ENCODE results near the gene VPS45.
"Not testable (repeated sequence)": the region's sequence is repeated elsewhere in the genome, so short reads cannot be mapped to it uniquely, and the experiment has no call there.

Gene VPS45

GRCh38 chr1:150126811-150127210 lies 59.2 kb downstream of the VPS45 start:
- no peak for DNase-seq
- no peak overlapping the region for H3K27ac Mint-ChIP-seq
- no peak for ATAC-seq (replicated peaks)
- H3K4me3 Mint-ChIP-seq = no peak overlapping the region
- H3K9me3 Mint-ChIP-seq = no peaks in the 10 kb centered on the region
- H3K4me1 Mint-ChIP-seq = peaks cover 2 to 5% of the 10 kb centered on the region in 2 donors
- H3K27me3 Mint-ChIP-seq = no peaks in the 10 kb centered on the region
- peaks cover 12 to 14% of the 10 kb centered on the region in 2 donors for H3K36me3 Mint-ChIP-seq

GRCh38 chr1:150127464-150127863 lies 59.9 kb downstream of the VPS45 start:
- H3K36me3 Mint-ChIP-seq = peaks cover 7 to 9% of the 10 kb centered on the region in 2 donors
- no peak overlapping the region for H3K27ac Mint-ChIP-seq
- H3K4me3 Mint-ChIP-seq = no peak overlapping the region
- no peaks in the 10 kb centered on the region for H3K27me3 Mint-ChIP-seq
- DNase-seq (no peak), ATAC-seq (replicated peaks) (no peak)
- peaks cover 0 to 2% of the 10 kb centered on the region in 2 donors for H3K4me1 Mint-ChIP-seq
- no peaks in the 10 kb centered on the region for H3K9me3 Mint-ChIP-seq

GRCh38 chr1:150127868-150128267 lies 60.3 kb downstream of the VPS45 start:
- H3K27me3 Mint-ChIP-seq = no peaks in the 10 kb centered on the region
- ATAC-seq (replicated peaks) (no peak), DNase-seq (no peak)
- H3K27ac Mint-ChIP-seq = peak overlapping the region; percentile 37
- no peaks in the 10 kb centered on the region for H3K9me3 Mint-ChIP-seq
- peaks cover 0 to 2% of the 10 kb centered on the region in 2 donors for H3K4me1 Mint-ChIP-seq
- no peak overlapping the region for H3K4me3 Mint-ChIP-seq
- peaks cover 6 to 10% of the 10 kb centered on the region in 2 donors for H3K36me3 Mint-ChIP-seq

GRCh38 chr1:150132372-150132771 lies 64.8 kb downstream of the VPS45 start:
- ATAC-seq (replicated peaks) (no peak), DNase-seq (no peak)
- peaks cover 0 to 5% of the 10 kb centered on the region in 2 donors for H3K4me1 Mint-ChIP-seq
- H3K36me3 Mint-ChIP-seq = peaks cover 8 to 13% of the 10 kb centered on the region in 2 donors
- H3K9me3 Mint-ChIP-seq = no peaks in the 10 kb centered on the region
- H3K27me3 Mint-ChIP-seq = no peaks in the 10 kb centered on the region
- H3K4me3 Mint-ChIP-seq = no peak overlapping the region
- no peak overlapping the region for H3K27ac Mint-ChIP-seq

GRCh38 chr1:150134537-150134936 lies 67.0 kb downstream of the VPS45 start:
- peaks cover 0 to 4% of the 10 kb centered on the region in 2 donors for H3K4me1 Mint-ChIP-seq
- ATAC-seq (replicated peaks) (no peak), DNase-seq (no peak)
- no peak overlapping the region for H3K4me3 Mint-ChIP-seq
- no peak overlapping the region for H3K27ac Mint-ChIP-seq
- H3K27me3 Mint-ChIP-seq = no peaks in the 10 kb centered on the region
- no peaks in the 10 kb centered on the region for H3K9me3 Mint-ChIP-seq
- H3K36me3 Mint-ChIP-seq = peaks cover 8 to 12% of the 10 kb centered on the region in 2 donors

GRCh38 chr1:150135400-150135799 lies 67.8 kb downstream of the VPS45 start:
- peaks cover 6 to 16% of the 10 kb centered on the region in 2 donors for H3K36me3 Mint-ChIP-seq
- H3K9me3 Mint-ChIP-seq; H3K4me1 Mint-ChIP-seq; H3K27ac Mint-ChIP-seq; H3K4me3 Mint-ChIP-seq; DNase-seq; H3K27me3 Mint-ChIP-seq; ATAC-seq (replicated peaks): not testable (repeated sequence)

- H3K4me1 Mint-ChIP-seq = peaks cover 10 to 11% of the 10 kb centered on the region in 2 donors
- no peaks in the 10 kb centered on the region for H3K9me3 Mint-ChIP-seq
- ATAC-seq (replicated peaks) (no peak), DNase-seq (no peak)
- no peak overlapping the region for H3K4me3 Mint-ChIP-seq
- H3K27me3 Mint-ChIP-seq = no peaks in the 10 kb centered on the region
- no peak overlapping the region for H3K27ac Mint-ChIP-seq
- H3K36me3 Mint-ChIP-seq = peaks cover 6 to 16% of the 10 kb centered on the region in 2 donors
Observed at GRCh38 chr1:150138044-150138443, 70.5 kb downstream of the VPS45 start.

- peak overlapping the region in 1 of 2 donors; percentile 59 for H3K4me3 Mint-ChIP-seq
- H3K36me3 Mint-ChIP-seq = peaks cover 2 to 16% of the 10 kb centered on the region in 2 donors
- H3K9me3 Mint-ChIP-seq = no peaks in the 10 kb centered on the region
- DNase-seq (no peak), ATAC-seq (replicated peaks) (peak; percentile 86 to 95)
- H3K27me3 Mint-ChIP-seq = no peaks in the 10 kb centered on the region
- peaks cover 14 to 21% of the 10 kb centered on the region in 2 donors for H3K4me1 Mint-ChIP-seq
- H3K27ac Mint-ChIP-seq = peak overlapping the region; percentile 78
Observed at GRCh38 chr1:150141452-150141851, 73.9 kb downstream of the VPS45 start.

GRCh38 chr1:150142083-150142482 lies 74.5 kb downstream of the VPS45 start:
- Mint-ChIP-seq H3K4me3 (no peak overlapping the region), H3K36me3 (peaks cover 2 to 18% of the 10 kb centered on the region in 2 donors), H3K27ac (no peak overlapping the region), H3K27me3 (no peaks in the 10 kb centered on the region), H3K4me1 (peaks cover 18 to 25% of the 10 kb centered on the region in 2 donors), H3K9me3 (no peaks in the 10 kb centered on the region)
- ATAC-seq (replicated peaks) (no peak), DNase-seq (no peak)

- Mint-ChIP-seq H3K36me3 (peaks cover 0 to 13% of the 10 kb centered on the region in 2 donors), H3K9me3 (no peaks in the 10 kb centered on the region)
- ATAC-seq (replicated peaks) = no peak
Observed at GRCh38 chr1:150144606-150145005, 77.0 kb downstream of the VPS45 start.

GRCh38 chr1:150146016-150146415 lies 78.4 kb downstream of the VPS45 start:
- not testable (repeated sequence) for H3K27ac Mint-ChIP-seq; H3K4me3 Mint-ChIP-seq; DNase-seq; H3K36me3 Mint-ChIP-seq; H3K27me3 Mint-ChIP-seq; ATAC-seq (replicated peaks); H3K9me3 Mint-ChIP-seq
- peaks cover 22 to 42% of the 10 kb centered on the region in 2 donors for H3K4me1 Mint-ChIP-seq

More at GRCh38 chr1:150144606-150145005, 77.0 kb downstream of the VPS45 start:
- peaks cover 26 to 46% of the 10 kb centered on the region in 2 donors for H3K4me1 Mint-ChIP-seq
- DNase-seq = no peak
- H3K27me3 Mint-ChIP-seq = no peaks in the 10 kb centered on the region
- H3K27ac Mint-ChIP-seq = peak overlapping the region; percentile 67
- no peak overlapping the region for H3K4me3 Mint-ChIP-seq

- H3K36me3 Mint-ChIP-seq = peaks cover 8 to 17% of the 10 kb centered on the region in 2 donors
- H3K4me1 Mint-ChIP-seq = peaks cover 27 to 48% of the 10 kb centered on the region in 2 donors
- no peak overlapping the region for H3K4me3 Mint-ChIP-seq
- no peaks in the 10 kb centered on the region for H3K27me3 Mint-ChIP-seq
- DNase-seq (no peak), ATAC-seq (replicated peaks) (no peak)
- H3K27ac Mint-ChIP-seq = no peak overlapping the region
- H3K9me3 Mint-ChIP-seq = no peaks in the 10 kb centered on the region
Observed at GRCh38 chr1:150146849-150147542, 79.4 kb downstream of the VPS45 start.

- peak overlapping the region; percentile 90 for H3K27ac Mint-ChIP-seq
- ATAC-seq (replicated peaks) = peak in 1 of 2 donors; percentile 20
- peaks cover 11 to 23% of the 10 kb centered on the region in 2 donors for H3K36me3 Mint-ChIP-seq
Observed at GRCh38 chr1:150148837-150149270, 81.3 kb downstream of the VPS45 start.

GRCh38 chr1:150149271-150150132 lies 81.9 kb downstream of the VPS45 start, which contains the start of gene PLEKHO1:
PLEKHO1 (plus strand) TSS chr1:150149916; CDS start chr1:150150258, 342 bp downstream.
- peak; percentile 59 for DNase-seq
- ATAC-seq (replicated peaks) = peak; percentile 68 to 76
- peak within 1 kb of the TSS; percentile 96 for H3K27ac Mint-ChIP-seq
- peaks cover 44 to 63% of the 10 kb centered on the region in 2 donors for H3K4me1 Mint-ChIP-seq
- no peaks in the 10 kb centered on the region for H3K9me3 Mint-ChIP-seq
- peaks cover 17 to 30% of the 10 kb centered on the region in 2 donors for H3K36me3 Mint-ChIP-seq
- H3K4me3 Mint-ChIP-seq = peak within 1 kb of the TSS; percentile 95
- no peaks in the 10 kb centered on the region for H3K27me3 Mint-ChIP-seq

More at GRCh38 chr1:150148837-150149270, 81.3 kb downstream of the VPS45 start:
- Mint-ChIP-seq H3K4me3 (peak overlapping the region; percentile 89 to 91), H3K27me3 (no peaks in the 10 kb centered on the region), H3K4me1 (peaks cover 38 to 59% of the 10 kb centered on the region in 2 donors), H3K9me3 (no peaks in the 10 kb centered on the region)
- DNase-seq = no peak
